SK-N-MC (cell line): Measurements from ENCODE around the gene SDHD.

ENCODE experiments used
- EZH2 ChIP-seq: fragments of 200-600 bp; sonication (generic); IDR thresholded peaks from one replicate; pipeline ENCODE4 v1.6.1; 2017; ENCODE audit warnings: antibody characterized with exemption
- POLR2AphosphoS5 ChIP-seq: IDR thresholded peaks from 2 replicates; pipeline ENCODE4 v1.6.1; 2012; ENCODE audit warnings: mild to moderate bottlenecking, low read depth, low read length, borderline replicate concordance

DNA sequence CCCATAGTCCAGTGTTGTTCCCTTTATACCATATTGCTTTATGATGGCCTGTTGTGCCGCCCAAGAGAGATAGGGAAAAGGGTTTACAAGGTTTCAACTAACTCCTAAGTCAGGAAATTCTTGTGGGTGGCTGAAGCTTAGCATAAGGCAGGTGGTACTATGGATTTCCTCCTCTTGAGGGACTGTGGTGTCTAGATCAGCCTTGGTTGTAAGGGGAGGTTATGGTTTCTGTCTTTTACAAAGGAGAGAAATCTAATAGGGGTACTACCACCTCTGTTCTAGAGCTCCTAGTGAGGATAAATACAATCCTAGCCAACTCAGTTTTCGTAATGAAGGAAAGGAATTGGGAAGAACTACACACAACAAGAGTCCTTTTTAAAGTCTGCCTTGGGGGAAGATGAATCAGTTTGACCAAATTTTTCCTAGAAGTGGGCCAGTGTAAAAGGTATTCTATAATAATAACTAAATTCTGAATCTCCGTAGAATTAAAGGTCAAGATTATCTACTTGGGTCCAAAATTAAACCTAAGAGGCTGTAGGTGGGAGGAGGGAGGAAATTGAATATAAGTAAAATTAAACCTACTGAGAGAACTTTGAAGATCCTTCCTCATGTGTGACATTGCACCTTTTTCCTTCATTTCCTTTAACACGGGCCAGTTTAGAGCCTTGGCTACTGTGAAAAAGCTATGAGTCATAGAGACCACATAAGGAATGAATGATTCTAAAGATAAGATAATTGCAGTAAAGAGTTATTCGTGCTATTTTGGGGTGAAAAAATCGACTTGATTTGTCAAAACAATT, 44.3 kb upstream of the SDHD start:
- no peak for TF ChIP-seq EZH2
- TF ChIP-seq POLR2AphosphoS5, result no peak
